HepG2 (cell line): ENCODE results near the gene OR8B8. TPM values are rescaled to one million over a fixed set of nuclear protein-coding genes. Genes with fewer than 3 reads are reported as not detected.

Experiments used
- ATAC-seq: fragments of 200-7000 bp; cut with Tn5 transposase; 3 replicates; pipeline ENCODE4 v1.9.1; 2020; ENCODE audit warnings: mild to moderate bottlenecking, moderate library complexity
- BruUV-seq: library from RNA; stranded (reverse); fragments of 400-500 nt; replicated peaks from 2 replicates; lab custom pipeline; 2021; lab: Mats Ljungman, UMichigan
- CTCF ChIA-PET: fragments of 300-600 bp; formaldehyde crosslinking; extraction: SDS; loops from one replicate; lab custom pipeline; 2021; ENCODE audit warnings: low total read pairs, inconsistent platforms, low intra/inter-chr PET ratio; lab: Yijun Ruan, JAX
- POLR2A ChIA-PET: fragments of 350-600 bp; sonication (Branson Sonifier 250); formaldehyde crosslinking; loops from one replicate; lab custom pipeline; 2020; ENCODE audit warnings: antibody characterized with exemption, inconsistent platforms; lab: Yijun Ruan, JAX
- DNase-seq: peaks from one replicate; pipeline ENCODE4 v3.0.0-alpha.2; 2015; ENCODE audit warnings: low spot score
- FAIRE-seq: peaks from 3 replicates; lab custom pipeline; 2011; peaks lifted over from hg19 to GRCh38; lab: Jason Lieb, UNC
- H2AFZ ChIP-seq: one replicate; pipeline ENCODE4 v1.6.1; 2011; ENCODE audit warnings: low read length, inconsistent platforms
- H3K27ac ChIP-seq: fragments of 300-600 bp; 3 replicates; pipeline ENCODE4 v1.8.0; 2011; ENCODE audit warnings: mixed run types, mild to moderate bottlenecking, mixed read lengths, low read length, inconsistent platforms; ENCODE audit not compliant: insufficient read depth; ENCODE audit errors: extremely low read length
- H3K27me3 ChIP-seq, 2 experiments: fragments of 200-600 bp in 1 of 2; 2 replicates in 1 of 2; 3 replicates in 1 of 2; pipeline versions ENCODE4 v1.6.0 to v1.8.0; 2011; ENCODE audit warnings: low read length in 2 of 2, mild to moderate bottlenecking in 2 of 2, moderate library complexity in 2 of 2, inconsistent platforms in 1 of 2; ENCODE audit not compliant: insufficient read depth in 2 of 2, control insufficient read depth in 1 of 2
- H3K36me3 ChIP-seq, 2 experiments: fragments of 200-600 bp in 1 of 2; replicated peaks in 1 of 2; 2 replicates in 1 of 2; 3 replicates in 1 of 2; pipeline versions ENCODE4 v1.5.1 to v1.8.0; 2011; ENCODE audit warnings: low read length in 2 of 2, inconsistent platforms in 1 of 2; ENCODE audit not compliant: insufficient read depth in 2 of 2, control insufficient read depth in 1 of 2
- H3K4me1 ChIP-seq: 2 replicates; pipeline ENCODE4 v1.5.1; 2012; ENCODE audit warnings: low read length, inconsistent platforms; ENCODE audit not compliant: insufficient read depth
- H3K4me2 ChIP-seq: 2 replicates; pipeline ENCODE4 v1.6.0; 2011; ENCODE audit warnings: low read depth, low read length, inconsistent platforms
- H3K4me3 ChIP-seq, 3 experiments: fragments of 200-600 bp in 1 of 3; sonication (generic), shearing (Covaris generic) in 1 of 3; replicated peaks in 1 of 3; 2 replicates each; pipeline ENCODE4 v1.5.1; 2011 to 2016; ENCODE audit warnings: low read length in 3 of 3, inconsistent platforms in 2 of 3, low read depth in 2 of 3, mild to moderate bottlenecking in 2 of 3, control low read depth in 1 of 3, mixed read lengths in 1 of 3; ENCODE audit not compliant: insufficient read depth in 1 of 3
- H3K79me2 ChIP-seq: one replicate; pipeline ENCODE4 v1.6.1; 2011; ENCODE audit warnings: low read length, inconsistent platforms; ENCODE audit not compliant: insufficient read depth
- H3K9ac ChIP-seq: 2 replicates; pipeline ENCODE4 v1.6.0; 2011; ENCODE audit warnings: mild to moderate bottlenecking, low read depth, low read length, inconsistent platforms; ENCODE audit not compliant: insufficient read depth
- H3K9me3 ChIP-seq: 2 replicates; pipeline ENCODE4 v1.5.1; 2012; ENCODE audit warnings: mild to moderate bottlenecking, low read length
- H4K20me1 ChIP-seq: 2 replicates; pipeline ENCODE4 v1.6.0; 2011; ENCODE audit warnings: inconsistent platforms, mild to moderate bottlenecking, low read length, moderate library complexity; ENCODE audit not compliant: insufficient read depth
- ARID4A ChIP-seq: sonication (generic); formaldehyde crosslinking; IDR thresholded peaks from 2 replicates; pipeline ENCODE4 v1.5.0; 2020; ENCODE audit warnings: mild to moderate bottlenecking, missing genetic modification reagents, borderline replicate concordance
- ATF7-NPFF ChIP-seq: sonication (generic); formaldehyde crosslinking; IDR thresholded peaks from 2 replicates; pipeline ENCODE4 v1.8.1; 2023; ENCODE audit warnings: mild to moderate bottlenecking, low read depth, missing genetic modification reagents, moderate library complexity
- BRCA1 ChIP-seq: sonication (generic); formaldehyde crosslinking; IDR thresholded peaks from 2 replicates; pipeline ENCODE4 v1.4.0; 2020; ENCODE audit warnings: missing genetic modification reagents
- EEA1 ChIP-seq: sonication (generic); formaldehyde crosslinking; IDR thresholded peaks from 2 replicates; pipeline ENCODE4 v1.5.1; 2020; ENCODE audit warnings: mild to moderate bottlenecking, missing genetic modification reagents, borderline replicate concordance
- FOXK2 ChIP-seq: fragments of 450-650 bp; IDR thresholded peaks from 2 replicates; pipeline ENCODE4 v1.6.1; 2016
- GATAD1 ChIP-seq: IDR thresholded peaks from 2 replicates; pipeline ENCODE4 v1.6.1; 2016; ENCODE audit warnings: missing genetic modification reagents, missing compliant biosample characterization
- GTF2F1 ChIP-seq: fragments of 150-350 bp; IDR thresholded peaks from 2 replicates; pipeline ENCODE4 v1.6.1; 2014; ENCODE audit warnings: low read length
- HNRNPLL ChIP-seq: fragments of 200-400 bp; formaldehyde crosslinking; IDR thresholded peaks from 2 replicates; pipeline ENCODE4 v1.6.1; 2017; ENCODE audit warnings: mild to moderate bottlenecking, low read depth, low read length; ENCODE audit not compliant: poor library complexity, severe bottlenecking
- HOXA7 ChIP-seq: sonication (generic); formaldehyde crosslinking; IDR thresholded peaks from 2 replicates; pipeline ENCODE4 v1.8.1; 2022; ENCODE audit warnings: mild to moderate bottlenecking, missing genetic modification reagents, moderate library complexity
- KDM1A ChIP-seq: IDR thresholded peaks from 2 replicates; pipeline ENCODE4 v1.6.1; 2016; ENCODE audit warnings: missing compliant biosample characterization
- KLF13 ChIP-seq: sonication (generic); formaldehyde crosslinking; IDR thresholded peaks from 2 replicates; pipeline ENCODE4 v1.4.0; 2020; ENCODE audit warnings: mild to moderate bottlenecking, missing genetic modification reagents
- REXO4 ChIP-seq: sonication (generic); formaldehyde crosslinking; IDR thresholded peaks from 2 replicates; pipeline ENCODE4 v1.8.0; 2022; ENCODE audit warnings: missing genetic modification reagents, mild to moderate bottlenecking, borderline replicate concordance
- SP140L ChIP-seq: sonication (generic); formaldehyde crosslinking; IDR thresholded peaks from 2 replicates; pipeline ENCODE4 v1.4.0; 2020; ENCODE audit warnings: missing genetic modification reagents, borderline replicate concordance
- ZBTB8A ChIP-seq: sonication (generic); formaldehyde crosslinking; IDR thresholded peaks from 2 replicates; pipeline ENCODE4 v1.4.0; 2020; ENCODE audit warnings: mild to moderate bottlenecking, low read depth, missing genetic modification reagents, borderline replicate concordance
- ZNF292 ChIP-seq: sonication (generic); formaldehyde crosslinking; IDR thresholded peaks from 2 replicates; pipeline ENCODE4 v1.8.1; 2022; ENCODE audit warnings: mild to moderate bottlenecking, low read depth, missing genetic modification reagents, borderline replicate concordance
- ZSCAN12 ChIP-seq: sonication (generic); formaldehyde crosslinking; IDR thresholded peaks from 2 replicates; pipeline ENCODE4 v1.9.0; 2021; ENCODE audit warnings: mild to moderate bottlenecking, missing genetic modification reagents
- WGBS: methylation state at CpG from one replicate; pipeline ENCODE4 v1.1.6; 2017; ENCODE audit warnings: low lambda C conversion rate; 5-methylcytosine and 5-hydroxymethylcytosine counted together
- in situ Hi-C: cut with HindIII; loops from 2 replicates; pipeline ENCODE4 v1.10.0; 2017; ENCODE audit warnings: low pct_unique_long_range_greater_than_20kb; ENCODE audit not compliant: extremely low pct_ligation_motif_present
- intact Hi-C: fragments of 100-400 bp; cut with micrococcal nuclease; formaldehyde crosslinking; loops from one replicate; pipeline ENCODE4 v1.10.0; 2022; ENCODE audit not compliant: unreplicated experiment
- polyA plus RNA-seq, 8 experiments: library from polyadenylated mRNA; depleted of rRNA in 3 of 8; stranded (reverse) in 7 of 8; unstranded in 1 of 8; fragments of >200 nt; fragmentation: Illumina TruSeq in 4 of 8; extraction: Trizol in 4 of 8; gene quantifications; 2 replicates each; pipeline versions ENCODE4 v1.2.1 to v1.2.3, GENCODE V29; 2011 to 2016; ENCODE audit warnings: low read depth in 4 of 8, missing spikeins in 1 of 8, mixed read lengths in 1 of 8; ENCODE audit not compliant: insufficient read depth in 1 of 8
- total RNA-seq, 5 experiments: library from RNA; depleted of rRNA; stranded (reverse); fragments of >200 nt; fragmentation: Illumina TruSeq; extraction: Trizol; gene quantifications; 2 replicates each; pipeline ENCODE4 v1.2.3, GENCODE V29; 2016; ENCODE audit warnings: low read depth in 1 of 5
- TF ChIP-seq, protein P1 (sequence below): sonication (generic); formaldehyde crosslinking; IDR thresholded peaks from 2 replicates; pipeline ENCODE4 v1.8.1; 2023; ENCODE audit warnings: mild to moderate bottlenecking, missing genetic modification reagents
- TF ChIP-seq, protein P2 (sequence below): sonication (generic); formaldehyde crosslinking; IDR thresholded peaks from 2 replicates; pipeline ENCODE4 v1.4.0; 2020; ENCODE audit warnings: low read depth, mild to moderate bottlenecking, missing genetic modification reagents

OR8B8 gene
- total and polyA plus RNA-seq, 2 of the 13 experiments (the other 11 are each of a cell fraction or from before 2014, with no cell fraction given) = not detected

DNA sequence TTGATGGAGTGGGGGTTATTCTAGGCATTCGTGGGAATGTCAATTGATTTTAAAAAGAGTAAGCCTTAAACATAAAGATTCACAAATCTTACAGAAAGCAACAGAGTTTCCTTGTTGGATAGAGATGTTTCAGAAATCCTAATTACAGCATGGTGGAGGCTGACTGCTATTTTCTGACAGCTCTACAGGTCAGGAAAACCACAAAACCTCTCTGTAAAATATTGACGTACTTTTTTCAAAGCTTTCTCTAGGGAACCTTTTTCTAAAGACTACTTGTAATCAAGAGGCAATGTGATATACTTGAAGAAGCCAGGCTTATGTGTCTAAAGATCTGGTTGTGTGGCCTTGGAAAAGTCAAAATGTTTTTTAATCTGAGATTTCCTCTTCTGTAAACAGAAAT lies 9.1 kb upstream of the OR8B8 start:
- H3K9me3 ChIP-seq = no peaks in the 10 kb centered on the region
- no peak overlapping the region for H3K9ac ChIP-seq
- no TSS peak for BruUV-seq
- no peaks in the 10 kb centered on the region for H3K4me1 ChIP-seq
- no peaks in the 10 kb centered on the region for H3K79me2 ChIP-seq
- no peak for FAIRE-seq
- CTCF ChIA-PET = no interaction called here
- no peak overlapping the region for H2AFZ ChIP-seq
- in situ Hi-C loops (no loop called here), intact Hi-C loops (no loop called here)
- H3K4me2 ChIP-seq = no peak overlapping the region
- H3K4me3 ChIP-seq = no peak overlapping the region
- H3K27ac ChIP-seq = no peak overlapping the region
- 3% methylated on average over 2 of the region's 2 CpGs for WGBS
- TF ChIP-seq HNRNPLL (no peak), GTF2F1 (no peak), ZNF292 (CRISPR knock-in tag) (no peak), REXO4 (no peak), EEA1 (no peak), HOXA7 (CRISPR knock-in tag) (no peak), ARID4A (CRISPR knock-in tag) (no peak), ATF7-NPFF (CRISPR knock-in tag) (no peak), KDM1A (CRISPR knock-in tag) (no peak), GATAD1 (CRISPR knock-in tag) (no peak), ZBTB8A (CRISPR knock-in tag) (no peak), KLF13 (CRISPR knock-in tag) (no peak), FOXK2 (no peak), SP140L (no peak), ZSCAN12 (CRISPR knock-in tag) (no peak), BRCA1 (no peak)
- TF ChIP-seq, protein P1, sequence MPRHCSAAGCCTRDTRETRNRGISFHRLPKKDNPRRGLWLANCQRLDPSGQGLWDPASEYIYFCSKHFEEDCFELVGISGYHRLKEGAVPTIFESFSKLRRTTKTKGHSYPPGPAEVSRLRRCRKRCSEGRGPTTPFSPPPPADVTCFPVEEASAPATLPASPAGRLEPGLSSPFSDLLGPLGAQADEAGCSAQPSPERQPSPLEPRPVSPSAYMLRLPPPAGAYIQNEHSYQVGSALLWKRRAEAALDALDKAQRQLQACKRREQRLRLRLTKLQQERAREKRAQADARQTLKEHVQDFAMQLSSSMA (CRISPR knock-in tag) = no peak
- TF ChIP-seq, protein P2, sequence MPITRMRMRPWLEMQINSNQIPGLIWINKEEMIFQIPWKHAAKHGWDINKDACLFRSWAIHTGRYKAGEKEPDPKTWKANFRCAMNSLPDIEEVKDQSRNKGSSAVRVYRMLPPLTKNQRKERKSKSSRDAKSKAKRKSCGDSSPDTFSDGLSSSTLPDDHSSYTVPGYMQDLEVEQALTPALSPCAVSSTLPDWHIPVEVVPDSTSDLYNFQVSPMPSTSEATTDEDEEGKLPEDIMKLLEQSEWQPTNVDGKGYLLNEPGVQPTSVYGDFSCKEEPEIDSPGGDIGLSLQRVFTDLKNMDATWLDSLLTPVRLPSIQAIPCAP (CRISPR knock-in tag) = no peak
- TF ChIP-seq, all 625 proteins: peak for 0
- POLR2A ChIA-PET = no interaction called here
- no peaks in the 10 kb centered on the region for H3K27me3 ChIP-seq
- no peaks in the 10 kb centered on the region for H3K36me3 ChIP-seq
- ATAC-seq (no peak), DNase-seq (no peak)
- H4K20me1 ChIP-seq = no peaks in the 10 kb centered on the region
